Liver (tissue), 3 donors: ENCODE measurements around the gene SLC12A7.

ENCODE experiments used
- EGR1 ChIP-seq, 2 donors: IDR thresholded peaks; 2 replicates each; pipeline ENCODE4 v1.6.1; 2016 to 2018; ENCODE audit warnings: antibody characterized with exemption in 2 of 2, low read depth in 2 of 2
- FOXA1 ChIP-seq: IDR thresholded peaks from 2 replicates; pipeline ENCODE4 v1.6.1; 2016; ENCODE audit warnings: antibody characterized with exemption
- GABPA ChIP-seq, 2 donors: IDR thresholded peaks in 1 of 2; conservative IDR thresholded peaks in 1 of 2; 2 replicates each; pipeline ENCODE4 v1.6.1; 2016; ENCODE audit warnings: antibody characterized with exemption in 2 of 2, mild to moderate bottlenecking in 1 of 2, moderate library complexity in 1 of 2
- JUND ChIP-seq, 2 donors: IDR thresholded peaks; 2 replicates each; pipeline ENCODE4 v1.6.1; 2016; ENCODE audit warnings: antibody characterized with exemption in 2 of 2
- RAD21 ChIP-seq, 2 donors: IDR thresholded peaks; 2 replicates each; pipeline ENCODE4 v1.6.1; 2016; ENCODE audit warnings: antibody characterized with exemption in 2 of 2, mild to moderate bottlenecking in 2 of 2
- SP1 ChIP-seq: IDR thresholded peaks from 2 replicates; pipeline ENCODE4 v1.6.1; 2018; ENCODE audit warnings: antibody characterized with exemption, mild to moderate bottlenecking
- TAF1 ChIP-seq: conservative IDR thresholded peaks from 2 replicates; pipeline ENCODE4 v1.6.1; 2016; ENCODE audit warnings: antibody characterized with exemption, mild to moderate bottlenecking
- YY1 ChIP-seq: IDR thresholded peaks from 2 replicates; pipeline ENCODE4 v1.6.1; 2016; ENCODE audit warnings: antibody characterized with exemption, mild to moderate bottlenecking
- TF ChIP-seq, protein P1 (sequence below): fragments of 150-350 bp; IDR thresholded peaks from 2 replicates; pipeline ENCODE4 v1.5.1; 2017; ENCODE audit warnings: improper control_type of control experiment, low read depth, low read length; ENCODE audit not compliant: missing input control
- TF ChIP-seq, protein P2 (sequence below): IDR thresholded peaks from 2 replicates; pipeline ENCODE4 v1.6.1; 2016; ENCODE audit warnings: antibody characterized with exemption
- TF ChIP-seq, protein P3 (sequence below): IDR thresholded peaks from 2 replicates; pipeline ENCODE4 v1.6.1; 2016; ENCODE audit warnings: antibody characterized with exemption, mild to moderate bottlenecking
- TF ChIP-seq, protein P4 (sequence below): IDR thresholded peaks from 2 replicates; pipeline ENCODE4 v1.6.1; 2016; ENCODE audit warnings: antibody characterized with exemption
- donor health status: healthy.
- donor health status: healthy.

DNA sequence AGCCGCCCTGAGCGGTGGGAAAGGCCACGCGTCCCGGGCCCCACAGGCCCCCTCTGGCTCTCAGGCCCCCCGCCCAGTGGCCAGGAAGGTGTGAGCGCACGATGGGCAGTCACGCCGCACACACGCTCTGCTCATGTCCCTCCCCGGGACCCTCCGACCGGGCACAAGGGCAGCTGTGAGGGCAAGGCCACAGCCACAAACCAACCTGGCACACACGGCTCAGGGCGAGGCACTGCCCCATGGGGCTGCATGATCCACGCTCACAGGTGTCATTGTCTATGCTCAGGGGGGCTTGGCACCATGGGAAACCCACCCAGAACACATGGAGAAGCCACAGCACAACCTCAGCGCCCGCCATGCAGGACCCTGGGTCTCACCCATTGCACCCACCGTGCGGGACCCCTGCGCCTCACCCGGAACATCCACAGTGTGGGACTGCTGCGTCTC is 51.3 kb downstream of the SLC12A7 start:
- TF ChIP-seq, protein P1, sequence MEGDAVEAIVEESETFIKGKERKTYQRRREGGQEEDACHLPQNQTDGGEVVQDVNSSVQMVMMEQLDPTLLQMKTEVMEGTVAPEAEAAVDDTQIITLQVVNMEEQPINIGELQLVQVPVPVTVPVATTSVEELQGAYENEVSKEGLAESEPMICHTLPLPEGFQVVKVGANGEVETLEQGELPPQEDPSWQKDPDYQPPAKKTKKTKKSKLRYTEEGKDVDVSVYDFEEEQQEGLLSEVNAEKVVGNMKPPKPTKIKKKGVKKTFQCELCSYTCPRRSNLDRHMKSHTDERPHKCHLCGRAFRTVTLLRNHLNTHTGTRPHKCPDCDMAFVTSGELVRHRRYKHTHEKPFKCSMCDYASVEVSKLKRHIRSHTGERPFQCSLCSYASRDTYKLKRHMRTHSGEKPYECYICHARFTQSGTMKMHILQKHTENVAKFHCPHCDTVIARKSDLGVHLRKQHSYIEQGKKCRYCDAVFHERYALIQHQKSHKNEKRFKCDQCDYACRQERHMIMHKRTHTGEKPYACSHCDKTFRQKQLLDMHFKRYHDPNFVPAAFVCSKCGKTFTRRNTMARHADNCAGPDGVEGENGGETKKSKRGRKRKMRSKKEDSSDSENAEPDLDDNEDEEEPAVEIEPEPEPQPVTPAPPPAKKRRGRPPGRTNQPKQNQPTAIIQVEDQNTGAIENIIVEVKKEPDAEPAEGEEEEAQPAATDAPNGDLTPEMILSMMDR, result no peak
- no peak for TF ChIP-seq GABPA (IDR thresholded peaks at IDR 0.05 in 1 of 2, conservative IDR thresholded peaks at IDR 0.05 in 1 of 2)
- no peak for TF ChIP-seq FOXA1
- no peak for TF ChIP-seq EGR1 (IDR thresholded peaks at IDR 0.05; ENCODE audit: low read depth in 2 of 2)
- TF ChIP-seq, protein P2, sequence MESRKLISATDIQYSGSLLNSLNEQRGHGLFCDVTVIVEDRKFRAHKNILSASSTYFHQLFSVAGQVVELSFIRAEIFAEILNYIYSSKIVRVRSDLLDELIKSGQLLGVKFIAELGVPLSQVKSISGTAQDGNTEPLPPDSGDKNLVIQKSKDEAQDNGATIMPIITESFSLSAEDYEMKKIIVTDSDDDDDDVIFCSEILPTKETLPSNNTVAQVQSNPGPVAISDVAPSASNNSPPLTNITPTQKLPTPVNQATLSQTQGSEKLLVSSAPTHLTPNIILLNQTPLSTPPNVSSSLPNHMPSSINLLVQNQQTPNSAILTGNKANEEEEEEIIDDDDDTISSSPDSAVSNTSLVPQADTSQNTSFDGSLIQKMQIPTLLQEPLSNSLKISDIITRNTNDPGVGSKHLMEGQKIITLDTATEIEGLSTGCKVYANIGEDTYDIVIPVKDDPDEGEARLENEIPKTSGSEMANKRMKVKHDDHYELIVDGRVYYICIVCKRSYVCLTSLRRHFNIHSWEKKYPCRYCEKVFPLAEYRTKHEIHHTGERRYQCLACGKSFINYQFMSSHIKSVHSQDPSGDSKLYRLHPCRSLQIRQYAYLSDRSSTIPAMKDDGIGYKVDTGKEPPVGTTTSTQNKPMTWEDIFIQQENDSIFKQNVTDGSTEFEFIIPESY, result no peak
- no peak for TF ChIP-seq YY1
- TF ChIP-seq, protein P3, sequence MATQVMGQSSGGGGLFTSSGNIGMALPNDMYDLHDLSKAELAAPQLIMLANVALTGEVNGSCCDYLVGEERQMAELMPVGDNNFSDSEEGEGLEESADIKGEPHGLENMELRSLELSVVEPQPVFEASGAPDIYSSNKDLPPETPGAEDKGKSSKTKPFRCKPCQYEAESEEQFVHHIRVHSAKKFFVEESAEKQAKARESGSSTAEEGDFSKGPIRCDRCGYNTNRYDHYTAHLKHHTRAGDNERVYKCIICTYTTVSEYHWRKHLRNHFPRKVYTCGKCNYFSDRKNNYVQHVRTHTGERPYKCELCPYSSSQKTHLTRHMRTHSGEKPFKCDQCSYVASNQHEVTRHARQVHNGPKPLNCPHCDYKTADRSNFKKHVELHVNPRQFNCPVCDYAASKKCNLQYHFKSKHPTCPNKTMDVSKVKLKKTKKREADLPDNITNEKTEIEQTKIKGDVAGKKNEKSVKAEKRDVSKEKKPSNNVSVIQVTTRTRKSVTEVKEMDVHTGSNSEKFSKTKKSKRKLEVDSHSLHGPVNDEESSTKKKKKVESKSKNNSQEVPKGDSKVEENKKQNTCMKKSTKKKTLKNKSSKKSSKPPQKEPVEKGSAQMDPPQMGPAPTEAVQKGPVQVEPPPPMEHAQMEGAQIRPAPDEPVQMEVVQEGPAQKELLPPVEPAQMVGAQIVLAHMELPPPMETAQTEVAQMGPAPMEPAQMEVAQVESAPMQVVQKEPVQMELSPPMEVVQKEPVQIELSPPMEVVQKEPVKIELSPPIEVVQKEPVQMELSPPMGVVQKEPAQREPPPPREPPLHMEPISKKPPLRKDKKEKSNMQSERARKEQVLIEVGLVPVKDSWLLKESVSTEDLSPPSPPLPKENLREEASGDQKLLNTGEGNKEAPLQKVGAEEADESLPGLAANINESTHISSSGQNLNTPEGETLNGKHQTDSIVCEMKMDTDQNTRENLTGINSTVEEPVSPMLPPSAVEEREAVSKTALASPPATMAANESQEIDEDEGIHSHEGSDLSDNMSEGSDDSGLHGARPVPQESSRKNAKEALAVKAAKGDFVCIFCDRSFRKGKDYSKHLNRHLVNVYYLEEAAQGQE, result no peak
- no peak for TF ChIP-seq SP1
- no peak for TF ChIP-seq JUND (IDR thresholded peaks at IDR 0.05)
- TF ChIP-seq, protein P4, sequence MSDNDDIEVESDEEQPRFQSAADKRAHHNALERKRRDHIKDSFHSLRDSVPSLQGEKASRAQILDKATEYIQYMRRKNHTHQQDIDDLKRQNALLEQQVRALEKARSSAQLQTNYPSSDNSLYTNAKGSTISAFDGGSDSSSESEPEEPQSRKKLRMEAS, result no peak
- TF ChIP-seq RAD21 (IDR thresholded peaks at IDR 0.05), result no peak
- TF ChIP-seq TAF1, result no peak
